RPMI8226 (cell line): ENCODE measurements around the gene PXK.
"Not testable (repeated sequence)": the region's sequence is repeated elsewhere in the genome, so short reads cannot be mapped to it uniquely, and the experiment has no call there.

ENCODE experiments used
- DNase-seq: peaks from one replicate; pipeline ENCODE4 v3.0.0-alpha.2; 2015

Gene PXK

DNA sequence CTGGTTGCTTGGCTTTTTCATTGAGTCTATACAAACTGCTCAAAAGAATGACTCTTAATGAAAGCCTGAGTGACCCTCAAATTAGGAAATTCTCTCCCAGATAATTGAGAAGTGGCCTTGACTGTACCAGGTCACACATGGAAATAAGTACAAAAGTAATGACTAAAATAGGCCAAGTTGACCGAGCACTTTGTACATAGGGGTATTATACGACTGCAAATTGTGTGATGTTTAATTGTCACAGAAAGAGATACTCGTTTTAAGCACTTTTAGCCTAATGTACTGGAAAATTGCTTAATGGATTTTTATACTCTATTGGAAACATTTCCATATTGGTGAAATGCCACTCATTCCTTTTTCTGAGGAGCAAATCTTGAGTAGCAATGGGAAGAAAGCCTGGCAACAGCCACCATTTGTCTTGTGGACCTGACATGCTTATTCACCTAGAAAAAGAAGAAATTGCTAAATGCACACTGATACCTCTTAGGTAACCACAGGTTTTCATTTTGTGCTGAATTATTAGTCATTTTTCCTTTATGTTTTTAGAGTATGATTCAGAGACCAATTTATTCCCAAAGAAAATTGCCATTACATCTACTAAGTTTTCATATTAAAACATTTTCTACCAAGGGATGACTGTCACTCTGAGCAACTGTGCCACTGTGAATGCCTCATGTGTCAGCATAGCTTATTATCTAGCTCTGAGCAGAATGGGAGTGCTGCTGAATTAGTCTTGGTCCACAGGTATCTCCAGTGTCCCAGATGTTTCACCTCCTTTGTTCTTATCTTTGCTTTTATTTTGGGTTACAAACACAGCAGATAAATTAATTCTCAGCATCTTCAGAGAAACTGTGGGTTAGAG is 8.9 kb upstream of the PXK start:
- no peak for DNase-seq

DNA sequence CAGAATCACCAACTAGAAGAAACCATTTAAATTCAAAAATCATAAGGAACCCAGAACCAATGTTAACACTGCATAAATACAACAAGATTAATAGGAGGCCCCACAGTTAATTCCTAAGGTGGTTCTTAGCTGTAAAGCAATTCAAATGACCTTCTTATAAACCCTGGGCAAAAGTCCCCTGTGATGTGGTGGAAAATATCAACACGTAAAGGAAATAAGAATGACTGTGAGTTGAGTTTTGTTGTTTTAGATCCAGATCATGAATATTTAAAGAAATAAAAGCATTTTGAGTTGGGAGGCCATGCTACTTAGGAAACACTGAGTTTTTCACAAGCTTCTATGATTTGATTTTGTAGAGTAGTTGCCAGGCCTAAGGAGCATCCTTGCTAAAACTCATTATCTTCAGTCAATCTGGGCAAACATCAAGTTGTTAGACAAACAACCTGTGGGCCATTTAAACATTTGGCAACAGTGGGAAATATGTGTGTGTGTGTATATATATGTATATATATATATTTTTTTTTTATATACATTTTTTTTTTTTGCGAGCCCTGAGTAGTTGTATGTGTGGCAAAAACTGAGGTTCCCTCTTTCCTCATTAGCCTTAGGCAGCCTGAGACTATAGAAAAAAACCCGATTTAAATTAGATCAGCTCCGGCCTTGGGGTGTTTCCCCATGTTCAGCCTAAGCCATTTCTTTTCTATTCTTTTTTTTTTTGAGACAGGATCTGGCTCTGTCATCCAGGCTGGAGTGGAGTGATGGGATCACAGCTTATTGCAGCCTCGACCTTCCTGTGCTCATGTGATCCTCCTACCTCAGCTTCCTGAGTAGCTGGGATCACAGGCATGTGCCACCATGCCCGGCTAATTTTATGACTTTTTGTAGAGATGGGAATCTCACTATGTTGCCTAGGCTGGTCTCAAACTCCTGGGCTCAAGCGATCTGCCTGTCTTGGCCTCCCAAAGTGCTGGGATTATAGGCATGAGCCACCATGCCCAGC is 8.0 kb upstream of the PXK start:
- DNase-seq, result no peak

DNA sequence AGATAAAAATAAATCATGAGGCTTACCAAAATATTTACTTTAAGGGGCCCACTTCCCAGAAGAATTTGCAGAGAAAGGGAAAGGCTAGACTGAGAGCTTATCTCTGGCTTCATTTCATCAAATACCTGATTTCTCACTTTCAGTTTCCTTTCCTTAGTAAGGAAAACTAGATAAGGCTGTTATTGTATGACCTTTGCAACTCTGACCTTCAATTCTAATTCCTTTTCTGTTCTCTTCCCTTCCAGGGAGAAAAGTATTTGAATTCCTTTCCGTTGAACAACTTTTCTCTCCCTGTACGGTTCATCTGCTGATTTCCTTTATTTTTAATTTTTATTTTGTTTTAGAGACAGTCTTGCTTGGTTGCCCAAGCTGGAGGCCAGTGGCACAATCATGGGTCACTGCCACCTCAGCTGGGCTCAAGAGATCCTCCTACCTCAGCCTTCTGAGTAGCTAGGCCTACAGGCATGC is 7.1 kb upstream of the PXK start:
- no peak for DNase-seq

DNA sequence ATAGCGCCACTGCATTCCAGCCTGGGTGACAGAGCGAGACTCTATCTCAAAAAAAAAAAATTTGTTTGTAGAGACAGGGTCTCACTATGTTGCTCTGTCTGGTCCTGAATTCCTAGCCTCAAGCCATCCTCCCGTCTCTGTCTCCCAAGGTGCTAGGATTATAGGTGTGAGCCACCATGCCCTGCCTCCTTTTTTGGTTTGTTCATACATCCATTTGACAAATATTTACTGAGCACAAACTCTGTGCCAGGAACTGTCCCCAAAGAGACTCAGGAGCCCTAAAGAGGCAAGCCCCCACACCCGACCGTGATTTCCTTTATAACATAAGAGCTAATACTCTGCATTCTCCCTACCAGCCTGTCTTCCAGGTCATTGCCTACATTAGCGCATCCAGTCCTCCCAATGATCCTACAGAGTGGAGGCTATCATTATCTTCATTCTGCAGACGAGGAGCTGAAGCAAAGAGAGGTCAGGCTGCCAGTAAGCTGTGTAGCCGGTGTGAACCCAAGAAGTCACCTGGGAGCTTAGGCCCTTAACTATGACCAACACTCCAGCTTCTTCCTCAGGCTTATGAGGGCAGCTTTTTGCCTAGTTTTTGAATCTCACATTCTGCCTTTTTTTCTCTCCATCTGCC is 6.3 kb upstream of the PXK start:
- DNase-seq, result no peak

DNA sequence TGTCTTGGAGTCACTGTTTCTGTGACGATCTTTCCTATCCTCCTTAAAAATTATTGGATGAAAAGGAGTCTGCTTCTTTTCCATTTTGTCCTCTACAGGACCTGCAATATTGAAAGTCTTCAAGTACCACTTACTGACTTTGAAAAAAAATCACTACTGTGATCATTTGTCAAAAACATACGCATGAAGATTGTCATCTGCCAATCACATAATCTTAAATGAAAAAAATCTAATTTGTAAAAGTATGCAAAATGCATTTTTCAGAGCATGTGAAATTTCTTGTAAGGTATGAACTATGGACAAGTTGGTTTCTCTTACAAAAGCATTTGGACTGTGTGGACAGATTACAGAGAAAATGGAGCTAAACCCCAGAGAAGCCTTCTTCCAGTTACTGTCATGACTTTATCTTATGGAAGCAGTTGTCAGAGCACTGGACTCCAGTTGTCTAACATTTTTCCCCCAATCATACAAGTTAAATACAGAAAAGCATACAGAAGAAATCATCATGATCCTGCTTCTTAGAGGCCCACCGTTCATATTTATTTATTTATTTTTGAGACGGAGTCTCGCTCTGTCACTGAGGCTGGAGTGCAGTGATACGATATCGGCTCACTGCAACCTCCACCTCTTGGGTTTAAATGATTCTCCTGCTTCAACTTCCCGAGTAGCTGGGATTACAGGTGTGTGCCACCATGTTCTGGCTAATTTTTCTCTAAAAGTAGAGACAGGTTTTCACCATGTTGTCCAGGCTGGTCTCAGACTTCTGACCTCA is 3.4 kb upstream of the PXK start:
- no peak for DNase-seq

DNA sequence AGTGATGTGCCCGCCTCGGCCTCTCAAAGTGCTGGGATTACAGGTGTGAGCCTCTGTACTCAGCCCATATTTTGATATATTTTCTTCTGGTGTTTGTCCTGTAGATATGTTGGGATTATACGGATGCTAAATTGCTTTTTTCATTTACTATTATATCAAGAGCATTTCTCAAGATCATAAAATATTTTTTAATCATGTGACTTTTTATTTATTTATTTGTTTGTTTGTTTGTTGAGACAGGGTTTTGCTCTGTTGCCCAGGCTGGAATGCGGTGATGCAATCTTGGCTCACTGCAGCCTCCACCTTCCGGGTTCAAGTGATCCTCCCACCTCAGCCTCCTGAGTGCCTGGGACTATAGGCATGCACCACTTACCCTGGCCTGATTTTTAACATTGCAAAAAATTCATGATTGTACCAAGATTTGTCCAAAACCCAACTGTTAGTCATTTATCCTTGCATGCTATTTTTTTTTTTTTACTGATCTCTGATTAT is 2.7 kb upstream of the PXK start:
- DNase-seq, result no peak

DNA sequence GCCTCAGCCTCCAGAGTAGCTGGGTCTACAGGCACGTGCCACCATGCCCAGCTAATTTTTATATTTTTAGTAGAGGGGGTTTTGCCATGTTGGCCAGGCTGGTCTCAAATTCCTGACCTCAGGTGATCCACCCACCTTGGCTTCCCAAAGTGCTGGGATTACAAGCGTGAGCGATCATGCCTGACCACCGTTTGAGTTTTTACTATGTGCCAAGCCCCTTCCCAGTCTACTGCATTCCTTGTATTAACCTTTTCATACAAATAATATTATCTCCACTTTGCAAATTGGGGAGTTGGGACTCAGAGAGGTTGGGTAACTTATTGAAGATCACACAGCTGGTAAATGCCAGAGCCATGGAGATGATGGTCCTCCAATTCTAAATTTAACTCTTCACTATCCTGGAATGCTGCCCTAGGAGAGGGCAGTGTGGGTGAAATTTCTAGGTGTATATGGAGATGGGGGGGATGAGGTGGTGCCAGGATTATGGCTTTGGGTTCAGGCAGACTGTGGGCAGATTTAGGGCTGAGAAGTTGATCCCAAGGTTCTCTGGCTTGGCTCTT is 1.0 kb upstream of the PXK start:
- no peak for DNase-seq

DNA sequence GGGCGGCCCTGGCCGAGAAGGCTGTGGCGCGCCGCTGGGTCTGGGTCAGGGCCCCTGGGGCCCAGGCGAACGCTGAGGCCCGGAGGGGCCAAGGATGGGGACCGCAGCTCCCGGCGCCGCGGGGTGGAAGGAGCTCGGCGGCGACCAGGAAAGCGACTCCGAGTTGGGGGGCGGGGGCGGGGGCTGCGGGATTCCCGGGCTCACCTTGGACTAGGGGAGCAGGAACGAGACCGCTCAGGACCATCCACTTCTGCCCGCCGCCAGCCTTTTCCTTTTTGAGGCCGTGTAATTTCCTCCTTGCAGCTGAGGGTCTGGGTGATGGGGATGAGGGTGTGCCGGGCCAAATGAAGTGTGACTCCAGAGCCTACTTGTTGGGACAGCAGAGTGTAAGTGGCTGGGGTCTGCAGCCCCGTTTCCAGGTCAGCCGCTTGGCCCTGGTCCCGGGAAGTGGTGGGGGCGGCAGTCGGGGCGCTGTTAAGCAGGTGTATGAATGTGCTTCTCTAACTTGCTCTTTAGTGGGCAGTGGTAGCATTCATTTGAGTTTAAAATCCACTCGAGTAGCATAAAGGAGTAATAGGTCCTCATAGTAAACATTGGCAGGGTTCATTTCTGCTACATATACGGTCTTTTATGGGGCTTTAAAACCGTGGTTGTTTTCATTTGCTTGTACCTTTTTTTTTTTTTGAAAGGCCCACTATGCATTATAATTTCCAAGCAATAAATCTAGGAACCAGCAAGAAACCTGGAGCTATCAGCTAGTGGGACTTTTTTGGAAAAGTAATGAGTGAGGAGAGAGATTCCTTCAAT is 717 bp downstream of the PXK start:
- DNase-seq, result peak; percentile 47

DNA sequence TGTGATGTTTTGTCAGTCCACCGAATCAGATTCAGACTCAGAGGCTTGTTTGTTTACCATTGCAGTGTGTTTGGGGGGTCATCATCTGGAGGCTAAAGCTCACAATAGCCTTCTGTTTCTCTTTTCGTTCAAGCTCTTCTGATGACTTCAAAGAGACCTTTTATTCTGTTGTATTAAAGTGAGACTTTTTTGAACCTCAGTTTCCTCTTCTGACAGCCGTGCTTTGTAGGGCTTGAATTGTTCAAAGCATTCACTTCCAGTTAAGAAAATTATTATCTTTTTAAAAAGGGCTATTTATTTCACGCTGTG is 1.3 kb downstream of the PXK start:
- no peak for DNase-seq

DNA sequence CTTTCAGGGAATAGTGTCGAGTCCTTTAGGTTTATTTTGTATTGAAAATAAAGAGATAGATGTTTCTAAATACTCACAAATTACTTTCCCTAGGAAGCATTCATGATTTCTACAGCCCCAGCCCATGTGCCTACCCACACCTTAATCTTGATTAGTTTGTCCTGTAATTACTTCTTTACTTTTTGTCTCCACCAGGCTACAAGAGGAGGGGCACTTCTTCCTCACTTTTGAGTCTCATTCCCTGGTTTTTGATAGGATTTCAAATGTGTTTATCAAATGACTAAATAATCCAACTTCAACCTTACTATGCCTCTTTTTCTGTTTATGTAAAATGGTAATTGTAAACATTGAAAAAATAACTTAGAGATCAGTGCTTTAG is 1.8 kb downstream of the PXK start:
- no peak for DNase-seq

DNA sequence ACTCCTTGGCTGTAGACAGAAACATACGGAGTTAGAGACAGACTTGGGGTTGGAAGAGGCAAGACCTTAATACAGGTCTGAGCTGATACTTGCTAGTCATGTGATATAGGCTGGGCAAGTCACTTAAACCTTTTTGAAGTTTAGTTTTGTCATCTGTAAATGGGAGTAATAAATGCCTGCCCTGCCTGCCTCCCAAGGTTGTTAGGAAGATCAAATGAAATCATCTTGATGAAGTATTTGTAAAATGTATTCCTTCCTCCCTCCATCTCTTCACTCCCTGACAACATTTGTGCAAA is 2.9 kb downstream of the PXK start:
- DNase-seq, result no peak

DNA sequence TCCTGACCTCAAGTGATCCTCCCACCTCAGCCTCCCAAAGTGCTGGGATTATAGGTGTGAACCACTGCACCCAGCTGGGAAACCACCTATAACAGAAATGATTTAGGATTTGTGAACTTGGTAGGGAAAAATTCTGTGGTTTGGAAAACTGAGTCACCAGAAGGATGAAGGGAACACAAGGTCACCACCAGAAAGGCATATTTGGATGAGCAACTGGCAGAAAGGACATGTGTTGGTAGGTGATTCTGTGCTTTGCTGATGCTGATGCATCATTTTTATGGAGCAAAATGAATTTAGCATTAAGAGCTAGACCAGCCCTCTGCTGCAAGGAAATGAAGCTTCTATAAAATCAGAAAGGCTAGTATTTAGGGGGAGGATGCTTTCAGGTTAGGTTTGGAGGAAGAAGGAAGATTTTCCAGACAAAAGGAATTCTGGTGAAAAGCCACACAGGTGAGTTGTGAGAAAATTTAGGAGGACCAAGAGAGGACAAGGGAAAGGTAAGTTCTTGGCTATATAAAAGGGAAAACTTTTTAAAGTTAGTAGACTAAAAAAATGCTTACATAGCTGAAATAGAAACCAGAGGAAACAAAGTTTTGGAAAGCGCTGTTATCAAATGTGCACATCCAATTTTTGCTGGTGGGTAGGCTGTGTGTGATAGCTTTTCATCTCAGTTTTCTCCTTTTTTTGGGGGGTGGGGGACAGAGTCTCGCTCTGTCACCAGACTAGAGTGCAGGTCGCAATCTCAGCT is 3.6 kb downstream of the PXK start:
- DNase-seq, result no peak

DNA sequence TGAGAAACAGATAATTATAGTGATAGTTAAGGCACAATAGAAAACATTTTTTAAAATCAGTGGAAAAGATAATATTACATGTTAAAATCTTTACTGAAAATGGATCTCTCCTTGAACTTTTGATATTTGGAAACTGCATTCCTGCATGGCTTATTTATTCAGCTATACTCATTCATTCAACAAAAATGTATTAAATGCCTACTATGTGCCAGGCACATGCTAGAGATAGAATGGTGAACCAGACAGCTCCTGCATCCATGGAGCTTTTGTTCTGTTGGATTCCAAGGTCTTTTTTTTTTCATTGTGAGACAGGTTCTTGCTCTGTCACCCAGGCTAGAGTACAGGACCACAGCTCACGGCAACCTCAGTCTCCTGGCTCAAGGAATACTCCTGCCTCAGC is 4.5 kb downstream of the PXK start:
- DNase-seq, result no peak

DNA sequence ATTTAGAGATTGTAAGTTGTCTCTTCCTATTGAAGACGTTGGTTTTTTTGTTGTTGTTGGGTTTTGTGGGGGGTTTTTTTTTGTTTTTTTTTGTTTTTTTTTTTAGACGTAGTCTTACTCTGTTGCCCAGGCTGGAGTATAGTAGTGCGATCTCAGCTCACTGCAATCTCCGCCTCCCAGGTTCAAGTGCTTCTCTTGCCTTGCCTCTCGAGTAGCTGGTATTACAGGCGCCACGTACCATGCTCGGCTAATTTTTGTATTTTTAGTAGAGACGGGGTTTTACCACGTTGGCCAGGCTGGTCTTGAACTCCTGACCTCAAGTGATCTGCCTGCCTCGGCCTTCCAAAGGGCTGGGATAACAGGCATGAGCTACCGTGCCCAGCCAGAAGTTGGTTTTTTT is 6.5 kb downstream of the PXK start:
- DNase-seq, result not testable (repeated sequence)

DNA sequence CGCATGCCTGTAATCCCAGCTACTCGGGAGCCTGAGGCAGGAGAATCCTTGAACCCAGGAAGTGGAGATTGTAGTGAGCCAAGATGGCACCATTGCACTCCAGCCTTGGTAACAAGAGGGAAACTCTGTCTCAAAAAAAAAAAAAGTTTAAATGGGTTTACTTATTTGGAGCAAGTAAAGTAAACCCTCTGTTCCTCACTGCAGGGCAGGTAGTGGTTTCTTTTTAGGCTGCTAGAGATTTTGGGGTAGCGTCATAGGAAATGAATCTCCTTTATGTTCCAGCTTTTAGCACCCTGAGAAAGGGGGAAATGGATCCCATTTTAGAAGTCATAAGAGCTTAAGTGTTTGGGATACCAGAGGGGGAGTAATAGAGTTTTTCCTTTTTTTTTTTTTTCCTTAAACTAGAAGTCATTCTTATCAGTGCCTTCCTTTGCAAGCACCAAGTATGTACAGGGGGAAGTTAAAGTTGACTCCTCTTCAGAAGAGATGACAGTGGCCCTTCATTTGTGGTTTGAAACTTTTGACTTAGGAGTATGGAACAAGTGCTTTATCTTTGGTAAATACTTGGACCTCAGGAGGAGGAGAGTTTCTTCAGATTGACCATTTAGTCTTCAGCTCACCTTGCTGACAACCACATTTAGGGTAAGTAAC is 8.0 kb downstream of the PXK start:
- DNase-seq, result no peak

DNA sequence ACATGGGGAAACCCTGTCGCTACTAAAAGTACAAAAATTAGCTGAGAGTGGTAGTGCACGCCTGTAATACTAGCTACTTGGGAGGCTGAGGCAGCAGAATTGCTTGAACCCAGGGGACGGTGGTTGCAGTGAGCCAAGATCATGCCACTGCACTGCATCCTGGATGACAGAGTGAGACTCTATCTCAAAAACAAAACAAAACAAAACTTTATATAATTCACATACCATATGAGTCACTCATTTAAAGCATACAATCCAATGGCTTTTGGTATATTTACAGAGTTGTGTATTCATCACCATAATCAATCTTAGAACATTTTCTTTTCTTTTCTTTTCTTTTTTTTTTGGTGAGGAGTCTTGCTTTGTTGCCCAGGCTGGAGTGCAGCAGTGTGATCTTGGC is 8.7 kb downstream of the PXK start:
- DNase-seq, result no peak

DNA sequence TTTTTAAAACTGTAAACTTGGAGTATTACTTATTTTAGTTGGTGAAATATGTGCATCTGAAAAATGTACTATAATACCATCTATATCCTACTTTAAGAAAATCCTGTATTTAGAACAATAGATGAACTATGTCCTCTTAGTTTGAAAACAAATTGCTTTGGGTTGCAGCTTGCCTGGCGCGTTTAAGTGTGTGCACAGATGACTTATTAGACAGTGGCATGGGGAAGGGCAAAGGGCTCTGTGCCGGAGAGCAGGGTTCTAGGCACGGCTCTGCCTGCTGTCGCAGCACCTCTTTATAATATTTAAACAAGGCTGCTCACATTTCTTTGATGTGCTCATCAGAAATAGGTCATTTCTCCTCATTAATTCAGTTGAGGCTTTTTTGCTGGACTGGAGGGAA is 10.0 kb downstream of the PXK start:
- DNase-seq, result no peak

DNA sequence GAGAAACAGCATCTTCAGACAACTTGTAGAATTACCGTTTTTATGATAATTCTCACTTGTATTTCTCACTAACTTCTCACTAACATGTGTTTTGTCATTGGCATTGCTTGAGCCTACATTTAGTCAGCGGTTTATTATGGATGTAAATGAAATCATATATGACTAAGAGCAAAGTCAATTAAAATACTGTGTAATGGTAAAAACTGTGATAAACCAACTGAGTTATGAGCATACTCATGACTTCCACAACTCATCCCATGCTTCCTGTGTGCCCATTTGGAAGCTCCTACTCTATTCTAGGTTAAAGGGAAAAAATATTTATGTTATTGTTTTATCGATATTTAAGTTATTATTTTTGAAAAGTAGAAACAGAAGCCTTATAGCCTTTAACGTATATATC is 12.8 kb downstream of the PXK start:
- DNase-seq, result no peak

DNA sequence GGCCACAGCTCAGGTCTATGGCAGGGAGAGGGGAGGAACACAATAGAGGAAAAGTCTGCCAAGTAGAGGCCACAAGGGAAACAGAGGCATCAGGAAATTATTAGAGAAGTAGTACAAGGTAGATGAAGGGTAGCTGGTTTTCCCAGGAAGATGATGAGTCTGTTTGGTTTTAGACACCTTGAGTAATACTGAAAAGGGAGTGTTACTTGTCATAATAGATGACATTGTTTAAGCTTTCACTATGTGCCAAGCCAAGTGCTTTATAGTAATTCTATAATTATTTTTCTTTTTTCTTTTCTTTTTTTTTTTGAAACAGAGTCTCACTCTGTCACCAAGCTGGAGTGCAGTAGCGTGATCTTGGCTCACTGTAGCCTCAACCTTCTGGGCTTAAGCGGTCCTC is 13.7 kb downstream of the PXK start:
- DNase-seq, result no peak

DNA sequence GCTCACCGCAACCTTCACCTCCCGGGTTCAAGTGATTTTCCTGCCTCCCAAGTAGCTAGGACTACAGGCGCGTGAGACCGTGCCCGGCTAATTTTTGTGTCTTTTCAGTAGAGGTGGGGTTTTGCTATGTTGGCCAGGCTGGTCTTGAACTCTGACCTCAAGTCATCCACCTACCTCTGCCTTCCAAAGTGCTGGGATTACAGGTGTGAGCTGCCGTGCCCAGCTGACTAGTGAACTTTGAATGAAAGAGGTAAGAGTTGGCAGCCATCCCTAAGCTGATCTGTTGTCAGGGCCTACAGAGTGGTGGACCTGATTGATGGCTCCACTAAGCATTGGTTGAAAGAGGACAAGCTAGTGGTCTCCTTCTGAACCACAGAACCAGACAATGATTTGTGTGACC is 15.3 kb downstream of the PXK start:
- DNase-seq, result no peak
